Activated T-helper 1 cell treated with Interleukin-2 at 50 U/mL for 16 hours (primary cell): ENCODE measurements around the gene COPE.
"Not testable (repeated sequence)": the region's sequence is repeated elsewhere in the genome, so short reads cannot be mapped to it uniquely, and the experiment has no call there.

Experiments used
- DNase-seq: peaks from one replicate; pipeline ENCODE4 v3.0.0-alpha.2; 2020; ENCODE audit warnings: low read depth

The COPE gene

GRCh38 chr19:18908917-18909619, 10.1 kb downstream of the COPE start:
- DNase-seq: no peak

GRCh38 chr19:18906605-18907519, 12.3 kb downstream of the COPE start:
- no peak for DNase-seq

GRCh38 chr19:18905513-18906236, 13.5 kb downstream of the COPE start:
- DNase-seq: no peak

GRCh38 chr19:18905058-18905456, 14.1 kb downstream of the COPE start:
- no peak for DNase-seq

GRCh38 chr19:18904334-18905057, 14.7 kb downstream of the COPE start:
- DNase-seq: no peak

- DNase-seq: no peak
Observed at GRCh38 chr19:18903156-18904037, 15.8 kb downstream of the COPE start.

- not testable (repeated sequence) for DNase-seq
Observed at GRCh38 chr19:18902519-18902918, 16.7 kb downstream of the COPE start.

- DNase-seq: no peak
Observed at GRCh38 chr19:18901491-18901890, 17.7 kb downstream of the COPE start.

- no peak for DNase-seq
Observed at GRCh38 chr19:18900700-18901481, 18.3 kb downstream of the COPE start.

GRCh38 chr19:18899624-18900560, 19.3 kb downstream of the COPE start:
- no peak for DNase-seq

GRCh38 chr19:18898607-18899408, 20.4 kb downstream of the COPE start:
- no peak for DNase-seq

GRCh38 chr19:18898081-18898606, 21.0 kb downstream of the COPE start:
- DNase-seq: no peak

GRCh38 chr19:18897094-18898029, 21.8 kb downstream of the COPE start:
- DNase-seq: no peak

GRCh38 chr19:18896421-18896841, 22.8 kb downstream of the COPE start:
- no peak for DNase-seq

GRCh38 chr19:18895824-18896341, 23.3 kb downstream of the COPE start, which contains the start of gene CERS1:
TSS of gene CERS1 (minus strand) at chr19:18896158. CDS start at chr19:18896072, 86 bp downstream.
- DNase-seq: no peak
